Hepatic stellate cell (primary cell): ENCODE data around the gene AXL.
"Not testable (repeated sequence)": the region's sequence is repeated elsewhere in the genome, so short reads cannot be mapped to it uniquely, and the experiment has no call there.

Experiments used
- DNase-seq: peaks from one replicate; pipeline ENCODE4 v3.0.0; 2011; ENCODE audit warnings: low spot score

Gene AXL

GRCh38 chr19:41276231-41276630 lies 57.2 kb downstream of the AXL start:
- DNase-seq, result no peak

- DNase-seq, result no peak
Observed at GRCh38 chr19:41278478-41278877, 59.5 kb downstream of the AXL start.

GRCh38 chr19:41288673-41289530 lies 69.9 kb downstream of the AXL start:
- DNase-seq, result no peak

- DNase-seq, result not testable (repeated sequence)
Observed at GRCh38 chr19:41289814-41290213, 70.8 kb downstream of the AXL start.

- DNase-seq, result no peak
Observed at GRCh38 chr19:41294393-41294792, 75.4 kb downstream of the AXL start.

- no peak for DNase-seq
Observed at GRCh38 chr19:41295499-41295898, 76.5 kb downstream of the AXL start.

- no peak for DNase-seq
Observed at GRCh38 chr19:41296433-41296871, 77.4 kb downstream of the AXL start.

GRCh38 chr19:41297628-41298347 lies 78.8 kb downstream of the AXL start:
- no peak for DNase-seq

- peak; percentile 96 for DNase-seq
Observed at GRCh38 chr19:41298348-41298964, 79.4 kb downstream of the AXL start.

GRCh38 chr19:41299046-41299754 lies 80.2 kb downstream of the AXL start:
- no peak for DNase-seq

- DNase-seq, result peak; percentile 76
Observed at GRCh38 chr19:41299755-41300089, 80.7 kb downstream of the AXL start.

GRCh38 chr19:41300555-41300954 lies 81.5 kb downstream of the AXL start:
- DNase-seq, result no peak

GRCh38 chr19:41302624-41303351 lies 83.8 kb downstream of the AXL start:
- DNase-seq, result no peak

GRCh38 chr19:41303954-41304353 lies 84.9 kb downstream of the AXL start:
- no peak for DNase-seq

- no peak for DNase-seq
Observed at GRCh38 chr19:41304706-41305483, 85.9 kb downstream of the AXL start.

- no peak for DNase-seq
Observed at GRCh38 chr19:41305927-41306793, 87.1 kb downstream of the AXL start.

GRCh38 chr19:41307090-41307875 lies 88.3 kb downstream of the AXL start:
- DNase-seq, result no peak

GRCh38 chr19:41307954-41308449 lies 89.0 kb downstream of the AXL start:
- no peak for DNase-seq
